GM12878 (cell line): ENCODE measurements around the gene ANAPC10. TPM values are rescaled to one million over a fixed set of nuclear protein-coding genes. Genes with fewer than 3 reads are reported as not detected.

ENCODE experiments used
- BCL3 ChIP-seq: IDR thresholded peaks from 2 replicates; pipeline ENCODE4 v1.6.1; 2011; ENCODE audit warnings: borderline replicate concordance, low read depth, mild to moderate bottlenecking, moderate library complexity, low read length; ENCODE audit not compliant: insufficient read depth, poor library complexity, severe bottlenecking
- CBFB ChIP-seq: IDR thresholded peaks from 2 replicates; pipeline ENCODE4 v1.6.1; 2016; ENCODE audit warnings: antibody characterized with exemption, low read depth
- CREM ChIP-seq: IDR thresholded peaks from 2 replicates; pipeline ENCODE4 v1.6.1; 2014; ENCODE audit warnings: antibody characterized with exemption, low read depth
- DPF2 ChIP-seq: fragments of 450-650 bp; IDR thresholded peaks from 2 replicates; pipeline ENCODE4 v1.6.1; 2017; ENCODE audit warnings: mild to moderate bottlenecking
- EP300 ChIP-seq, 2 experiments: fragments of 150-350 bp in 1 of 2; IDR thresholded peaks; 2 replicates each; pipeline ENCODE4 v1.6.1; 2011 to 2012; ENCODE audit warnings: low read depth in 2 of 2, low read length in 2 of 2, borderline replicate concordance in 1 of 2, improper control_type of control experiment in 1 of 2, inconsistent platforms in 1 of 2; ENCODE audit not compliant: control insufficient read depth in 1 of 2
- FOXM1 ChIP-seq: IDR thresholded peaks from 2 replicates; pipeline ENCODE4 v1.6.1; 2012; ENCODE audit warnings: low read depth, mild to moderate bottlenecking, inconsistent platforms, low read length, moderate library complexity
- MEF2A ChIP-seq: IDR thresholded peaks from 2 replicates; pipeline ENCODE4 v1.6.1; 2011; ENCODE audit warnings: low read depth, mild to moderate bottlenecking, low read length, moderate library complexity; ENCODE audit not compliant: insufficient read depth
- MYC ChIP-seq: IDR thresholded peaks from 2 replicates; pipeline ENCODE4 v1.6.1; 2011; ENCODE audit warnings: mild to moderate bottlenecking, low read length, moderate library complexity, inconsistent platforms; ENCODE audit not compliant: insufficient read depth, insufficient replicate concordance, insufficient read length, severe bottlenecking
- PAX8 ChIP-seq: fragments of 450-650 bp; IDR thresholded peaks from 2 replicates; pipeline ENCODE4 v1.6.1; 2017; ENCODE audit warnings: mild to moderate bottlenecking, moderate library complexity
- SKIL ChIP-seq: fragments of 450-650 bp; IDR thresholded peaks from 2 replicates; pipeline ENCODE4 v1.6.1; 2017; ENCODE audit warnings: mild to moderate bottlenecking, low read depth, inconsistent platforms; ENCODE audit not compliant: poor library complexity, severe bottlenecking
- SMARCA5 ChIP-seq: fragments of 450-650 bp; IDR thresholded peaks from 2 replicates; pipeline ENCODE4 v1.6.1; 2017; ENCODE audit warnings: mild to moderate bottlenecking
- SREBF1 ChIP-seq: IDR thresholded peaks from 2 replicates; pipeline ENCODE4 v1.6.1; 2012; ENCODE audit warnings: mild to moderate bottlenecking, low read length
- polyA plus RNA-seq, 11 experiments: library from polyadenylated mRNA; depleted of rRNA in 4 of 11; unstranded in 6 of 11; stranded (reverse) in 5 of 11; fragments of >200 nt; fragmentation: Nextera tagmentation in 4 of 11; fragmentation: Illumina TruSeq in 1 of 11; extraction: Ambion mirVana in 4 of 11; extraction: Trizol in 1 of 11; gene quantifications; 1 replicate in 1 of 11; 2 replicates in 10 of 11; pipeline versions ENCODE4 v1.2.1 to v1.2.3, GENCODE V29; 2011 to 2016; ENCODE audit warnings: inconsistent platforms in 2 of 11, missing spikeins in 2 of 11, low read depth in 1 of 11
- total RNA-seq, 4 experiments: library from RNA; depleted of rRNA in 3 of 4; stranded (reverse); fragments of >200 nt in 3 of 4; fragmentation: Illumina TruSeq in 1 of 4; extraction: Trizol in 1 of 4; gene quantifications; 2 replicates each; pipeline versions ENCODE4 v1.2.1 to v1.2.3, GENCODE V29; 2013 to 2021
- TF ChIP-seq, protein P1 (sequence below): fragments of 150-350 bp; IDR thresholded peaks from 2 replicates; pipeline ENCODE4 v1.6.1; 2014; ENCODE audit warnings: mild to moderate bottlenecking, low read depth, low read length

Gene ANAPC10
- total and polyA plus RNA-seq, 10 of the 15 experiments (the other 5 are each of a cell fraction or from before 2014, with no cell fraction given), result 23.8 to 73.7 (median 48.5) TPM

DNA sequence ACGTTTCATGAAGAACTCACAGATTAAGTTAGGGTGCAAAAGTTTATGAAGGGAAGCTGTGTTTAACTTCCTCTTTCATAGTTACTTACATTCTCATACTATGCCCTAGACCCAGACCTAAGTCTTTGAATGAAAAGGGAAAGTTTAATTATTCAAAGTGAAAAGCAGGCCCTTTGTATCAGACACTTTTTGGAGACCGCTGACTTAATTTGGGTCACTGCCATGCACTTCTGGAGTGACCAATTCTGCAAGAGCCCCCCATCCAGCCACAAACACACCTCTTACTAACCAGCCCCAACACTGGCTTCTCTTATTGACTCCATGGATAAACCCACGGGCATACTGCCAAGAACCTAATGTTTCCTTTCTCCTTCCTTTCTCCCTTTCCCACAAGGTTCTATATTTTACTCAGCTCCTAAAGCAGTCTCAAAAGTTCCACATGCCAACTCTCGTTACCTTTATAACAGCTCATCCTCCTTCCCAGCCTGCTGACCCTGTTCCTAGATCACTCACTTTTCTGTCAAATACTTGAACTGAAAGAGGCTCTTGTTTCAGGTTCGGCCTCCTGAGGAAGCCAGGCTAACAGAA, 34.6 kb upstream of the ANAPC10 start (continued):
- TF ChIP-seq BCL3 (peak; percentile 41), CBFB (peak; percentile 29), SMARCA5 (0 out of 2 replicates have a peak, but pooled peaks have one; percentile 63), MEF2A (no peak; the same call in 1 of the 2 replicates), DPF2 (peak; percentile 78), FOXM1 (peak; percentile 57; the same call in 1 of the 2 replicates), PAX8 (no peak), EP300 (IDR thresholded peaks at IDR 0.05; ENCODE audit: borderline replicate concordance in 1 of 2, control insufficient read depth in 1 of 2, low read depth in 2 of 2, low read length in 2 of 2) (peak; percentile 11 to 25; a peak in 1 of 4 replicates), MYC (no peak), CREM (peak; percentile 27; the same call in 1 of the 2 replicates), SKIL (peak; percentile 82), SREBF1 (no peak)
- TF ChIP-seq, protein P1, sequence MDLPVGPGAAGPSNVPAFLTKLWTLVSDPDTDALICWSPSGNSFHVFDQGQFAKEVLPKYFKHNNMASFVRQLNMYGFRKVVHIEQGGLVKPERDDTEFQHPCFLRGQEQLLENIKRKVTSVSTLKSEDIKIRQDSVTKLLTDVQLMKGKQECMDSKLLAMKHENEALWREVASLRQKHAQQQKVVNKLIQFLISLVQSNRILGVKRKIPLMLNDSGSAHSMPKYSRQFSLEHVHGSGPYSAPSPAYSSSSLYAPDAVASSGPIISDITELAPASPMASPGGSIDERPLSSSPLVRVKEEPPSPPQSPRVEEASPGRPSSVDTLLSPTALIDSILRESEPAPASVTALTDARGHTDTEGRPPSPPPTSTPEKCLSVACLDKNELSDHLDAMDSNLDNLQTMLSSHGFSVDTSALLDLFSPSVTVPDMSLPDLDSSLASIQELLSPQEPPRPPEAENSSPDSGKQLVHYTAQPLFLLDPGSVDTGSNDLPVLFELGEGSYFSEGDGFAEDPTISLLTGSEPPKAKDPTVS, result no peak
